ENCODE measurements around the gene KCNJ14.

The KCNJ14 gene

GRCh38 chr19:48450863-48451262, 4.5 kb upstream of the KCNJ14 start:
- no peak for TF ChIP-seq CTCF (IDR thresholded peaks at IDR 0.05; ENCODE audit: low read depth, low read length, missing control alignments)
- no peak for DNase-seq (ENCODE audit: extremely low read depth, low read depth)

GRCh38 chr19:48451624-48452023, 3.8 kb upstream of the KCNJ14 start:
- no peak for TF ChIP-seq CTCF (IDR thresholded peaks at IDR 0.05; ENCODE audit: low read depth, low read length, missing control alignments)
- H3K4me3 ChIP-seq (replicated peaks; ENCODE audit: low read depth, low read length): no peak overlapping the region
- no peak for DNase-seq (ENCODE audit: extremely low read depth, low read depth)

More at GRCh38 chr19:48450863-48451262, 4.5 kb upstream of the KCNJ14 start:
- no peak overlapping the region for H3K4me3 ChIP-seq (replicated peaks; ENCODE audit: low read depth, low read length)

- H3K4me3 ChIP-seq (replicated peaks; ENCODE audit: low read depth, low read length): no peak overlapping the region
- DNase-seq (ENCODE audit: extremely low read depth, low read depth): no peak
These were observed 2.8 kb upstream of the KCNJ14 start for GRCh38 chr19:48452289-48453190.

GRCh38 chr19:48454150-48454730, 1.1 kb upstream of the KCNJ14 start:
- no peak for DNase-seq (ENCODE audit: extremely low read depth, low read depth)
- TF ChIP-seq CTCF (IDR thresholded peaks at IDR 0.05; ENCODE audit: low read depth, low read length, missing control alignments): no peak
- H3K4me3 ChIP-seq (replicated peaks; ENCODE audit: low read depth, low read length): no peak overlapping the region

More at GRCh38 chr19:48452289-48453190, 2.8 kb upstream of the KCNJ14 start:
- TF ChIP-seq CTCF (IDR thresholded peaks at IDR 0.05; ENCODE audit: low read depth, low read length, missing control alignments): no peak

GRCh38 chr19:48455908-48456562, 661 bp downstream of the KCNJ14 start:
- no peak for DNase-seq (ENCODE audit: extremely low read depth, low read depth)
- TF ChIP-seq CTCF (IDR thresholded peaks at IDR 0.05; ENCODE audit: low read depth, low read length, missing control alignments): no peak
- no peak overlapping the region for H3K4me3 ChIP-seq (replicated peaks; ENCODE audit: low read depth, low read length)

GRCh38 chr19:48456864-48457263, 1.5 kb downstream of the KCNJ14 start:
- DNase-seq (ENCODE audit: extremely low read depth, low read depth): no peak
- H3K4me3 ChIP-seq (replicated peaks; ENCODE audit: low read depth, low read length): no peak overlapping the region
- no peak for TF ChIP-seq CTCF (IDR thresholded peaks at IDR 0.05; ENCODE audit: low read depth, low read length, missing control alignments)

Data from HFF-Myc (cell line).